Measurements from ENCODE around the gene WSB1.

WSB1 gene

DNA sequence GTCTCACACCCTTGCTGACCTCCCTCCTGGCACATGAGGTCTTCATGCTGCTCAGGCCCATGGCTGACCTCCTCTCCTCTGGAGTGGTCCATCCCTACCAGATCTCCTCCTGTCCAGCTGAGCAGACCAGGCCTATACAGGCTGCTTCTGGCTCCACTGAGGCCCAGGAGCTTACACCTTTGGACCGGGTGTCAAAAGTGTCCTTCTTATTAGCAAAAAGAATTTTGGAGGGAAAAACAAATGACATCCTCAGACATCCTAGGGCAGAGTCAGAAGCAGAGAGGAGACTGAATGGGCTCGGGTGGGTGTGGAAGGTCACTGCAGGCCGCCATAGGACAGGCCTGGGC is 38.1 kb downstream of the WSB1 start:
- Histone ChIP-seq H3K27ac (no peak overlapping the region), H3K36me3 (replicated peaks) (no peaks in the 10 kb centered on the region), H3K27me3 (replicated peaks) (no peaks in the 10 kb centered on the region), H3K4me3 (ENCODE audit: low read depth, low read length) (no peak overlapping the region)
- TF ChIP-seq, protein P1, sequence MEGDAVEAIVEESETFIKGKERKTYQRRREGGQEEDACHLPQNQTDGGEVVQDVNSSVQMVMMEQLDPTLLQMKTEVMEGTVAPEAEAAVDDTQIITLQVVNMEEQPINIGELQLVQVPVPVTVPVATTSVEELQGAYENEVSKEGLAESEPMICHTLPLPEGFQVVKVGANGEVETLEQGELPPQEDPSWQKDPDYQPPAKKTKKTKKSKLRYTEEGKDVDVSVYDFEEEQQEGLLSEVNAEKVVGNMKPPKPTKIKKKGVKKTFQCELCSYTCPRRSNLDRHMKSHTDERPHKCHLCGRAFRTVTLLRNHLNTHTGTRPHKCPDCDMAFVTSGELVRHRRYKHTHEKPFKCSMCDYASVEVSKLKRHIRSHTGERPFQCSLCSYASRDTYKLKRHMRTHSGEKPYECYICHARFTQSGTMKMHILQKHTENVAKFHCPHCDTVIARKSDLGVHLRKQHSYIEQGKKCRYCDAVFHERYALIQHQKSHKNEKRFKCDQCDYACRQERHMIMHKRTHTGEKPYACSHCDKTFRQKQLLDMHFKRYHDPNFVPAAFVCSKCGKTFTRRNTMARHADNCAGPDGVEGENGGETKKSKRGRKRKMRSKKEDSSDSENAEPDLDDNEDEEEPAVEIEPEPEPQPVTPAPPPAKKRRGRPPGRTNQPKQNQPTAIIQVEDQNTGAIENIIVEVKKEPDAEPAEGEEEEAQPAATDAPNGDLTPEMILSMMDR (IDR thresholded peaks at IDR 0.05; ENCODE audit: low read depth, low read length, missing control alignments), result no peak
- no peak for DNase-seq
- in situ Hi-C loops (cut with HindIII; ENCODE audit: low pct_ligation_motif_present, low sequenced_read_pairs), result loop anchor here (25.0 kb wide), 1 partner anchor 95 kb away; no protein-coding TSS in a partner anchor

DNA sequence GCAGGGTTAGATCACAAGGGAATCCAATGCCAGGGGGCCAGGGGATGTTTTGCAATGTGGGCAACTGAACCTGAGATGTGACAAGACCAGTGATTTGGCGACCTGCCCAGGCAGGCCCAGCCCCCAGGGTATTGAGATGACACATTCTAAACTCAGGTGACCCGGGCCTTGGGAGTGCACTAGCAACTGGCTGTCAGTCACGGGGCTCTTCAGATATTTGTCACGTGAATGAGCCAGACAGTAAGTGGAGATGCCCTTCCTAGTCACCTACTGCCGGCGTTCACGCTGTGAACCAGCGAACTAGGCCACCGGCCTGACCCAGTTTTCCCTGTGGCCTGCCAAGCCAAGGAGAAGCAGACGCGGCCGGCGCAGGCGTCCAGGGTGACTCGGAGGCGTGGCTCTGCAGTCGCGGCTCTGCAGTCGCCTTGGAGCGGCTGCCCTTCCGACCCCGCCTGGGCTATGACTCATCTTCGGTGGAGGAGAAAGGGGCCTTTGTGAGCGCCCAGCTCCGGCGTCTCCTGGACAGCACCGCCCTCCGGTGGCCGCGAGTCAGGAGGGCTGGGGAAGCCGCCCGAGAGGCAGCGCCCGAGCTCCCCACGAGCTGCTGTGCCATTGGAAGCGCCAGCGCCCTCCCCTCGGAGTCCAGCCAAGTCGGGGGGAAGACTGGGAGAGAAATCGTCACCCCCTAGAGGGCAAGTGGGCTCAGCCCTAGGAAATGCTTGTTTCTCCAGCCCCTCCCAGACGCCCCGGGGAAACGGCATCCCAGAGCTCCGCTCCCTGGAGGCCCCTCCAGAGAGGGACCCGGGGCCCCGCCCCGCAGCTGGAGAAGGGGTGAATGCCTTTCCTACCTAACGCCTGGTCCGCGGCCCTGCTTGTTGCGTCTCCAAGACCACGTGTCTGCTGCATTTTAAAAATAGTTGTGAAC is 38.8 kb downstream of the WSB1 start:
- in situ Hi-C loops (cut with HindIII; ENCODE audit: low pct_ligation_motif_present, low sequenced_read_pairs), result loop anchor here (25.0 kb wide), 1 partner anchor 95 kb away; no protein-coding TSS in a partner anchor
- Histone ChIP-seq H3K4me3 (ENCODE audit: low read depth, low read length) (peak overlapping the region; percentile 55), H3K27me3 (replicated peaks) (no peaks in the 10 kb centered on the region), H3K36me3 (replicated peaks) (no peaks in the 10 kb centered on the region), H3K27ac (peak overlapping the region; percentile 84)
- peak; percentile 96 for DNase-seq
- TF ChIP-seq, protein P1 (IDR thresholded peaks at IDR 0.05; ENCODE audit: low read depth, low read length, missing control alignments), result peak; percentile 87

DNA sequence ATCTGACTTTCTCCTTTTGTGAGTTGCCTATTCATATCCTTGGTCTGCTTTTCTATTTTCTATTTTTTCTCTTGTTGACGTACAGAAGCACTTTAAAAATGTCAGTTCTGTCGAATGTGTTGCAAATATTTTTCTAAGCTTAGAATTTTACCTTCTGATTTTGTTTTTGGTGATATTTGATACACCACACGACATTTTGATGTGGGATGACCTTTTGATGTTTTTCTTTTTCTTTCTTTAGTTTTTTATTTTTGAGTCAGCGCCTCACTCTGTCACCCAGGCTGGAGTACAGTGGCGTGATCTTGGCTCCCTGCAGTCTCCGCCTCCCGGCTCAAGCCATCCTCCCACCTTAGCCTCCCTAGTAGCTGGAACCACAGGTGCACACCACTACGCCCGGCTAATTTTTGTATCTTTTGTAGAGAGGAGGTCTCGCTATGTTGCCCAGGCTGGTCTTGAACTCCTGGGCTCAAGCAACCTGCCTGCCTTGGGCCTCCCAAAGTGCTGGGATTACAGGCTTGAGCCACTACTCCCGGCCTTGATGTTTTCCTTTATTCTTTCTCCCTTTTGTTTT is 39.6 kb downstream of the WSB1 start:
- Histone ChIP-seq H3K36me3 (replicated peaks) (no peaks in the 10 kb centered on the region), H3K27ac (peak overlapping the region; percentile 84), H3K4me3 (ENCODE audit: low read depth, low read length) (peak overlapping the region; percentile 55), H3K27me3 (replicated peaks) (no peaks in the 10 kb centered on the region)
- TF ChIP-seq, protein P1 (IDR thresholded peaks at IDR 0.05; ENCODE audit: low read depth, low read length, missing control alignments), result no peak
- no peak for DNase-seq
- in situ Hi-C loops (cut with HindIII; ENCODE audit: low pct_ligation_motif_present, low sequenced_read_pairs), result loop anchor here (25.0 kb wide), 1 partner anchor 96 kb away; no protein-coding TSS in a partner anchor

DNA sequence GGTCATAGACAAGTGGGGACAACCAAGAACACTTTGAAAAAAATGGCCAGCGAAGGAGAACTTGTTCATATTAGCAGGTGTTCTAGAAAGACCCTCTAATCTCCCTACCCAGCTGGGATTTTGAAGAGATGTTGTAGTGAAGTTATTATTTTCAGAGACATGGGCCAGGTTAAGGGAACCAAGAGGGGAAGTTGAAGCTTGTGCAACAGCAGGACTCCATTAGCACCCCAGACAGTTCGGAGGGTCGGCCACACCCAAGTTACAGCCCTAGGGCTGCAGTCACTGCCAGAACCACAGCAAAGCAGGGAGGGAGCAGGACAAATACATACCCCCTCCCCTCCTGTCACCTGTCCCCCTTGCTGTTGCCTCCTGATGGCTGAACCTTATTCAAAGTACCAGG is 42.3 kb downstream of the WSB1 start:
- Histone ChIP-seq H3K4me3 (ENCODE audit: low read depth, low read length) (no peak overlapping the region), H3K36me3 (replicated peaks) (no peaks in the 10 kb centered on the region), H3K27me3 (replicated peaks) (no peaks in the 10 kb centered on the region), H3K27ac (no peak overlapping the region)
- TF ChIP-seq, protein P1 (IDR thresholded peaks at IDR 0.05; ENCODE audit: low read depth, low read length, missing control alignments), result no peak
- no peak for DNase-seq
- in situ Hi-C loops (cut with HindIII; ENCODE audit: low pct_ligation_motif_present, low sequenced_read_pairs), result loop anchor here (25.0 kb wide), 1 partner anchor 99 kb away; no protein-coding TSS in a partner anchor

DNA sequence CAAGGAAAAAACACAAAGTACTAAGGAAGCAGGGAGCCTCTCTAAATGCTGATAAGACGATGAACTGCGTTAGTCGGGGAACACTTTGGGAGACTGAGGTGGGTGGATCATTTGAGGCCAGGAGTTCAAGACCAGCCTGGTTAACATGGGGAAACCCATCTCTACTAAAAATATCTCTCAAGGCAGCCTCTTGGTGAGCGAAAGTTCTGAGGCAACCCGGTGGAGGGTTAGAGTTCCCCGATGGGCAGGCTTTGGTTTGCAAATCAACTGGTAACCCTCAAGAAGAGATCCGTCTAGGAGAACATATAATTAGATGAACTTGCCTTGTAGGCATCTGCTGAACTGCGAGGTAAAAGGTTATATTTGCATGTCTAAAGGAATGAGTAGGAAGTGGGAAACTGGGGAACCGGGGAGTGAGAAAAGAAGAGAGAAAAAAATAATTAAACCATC is 44.6 kb downstream of the WSB1 start:
- in situ Hi-C loops (cut with HindIII; ENCODE audit: low pct_ligation_motif_present, low sequenced_read_pairs), result loop anchor here (25.0 kb wide), 1 partner anchor 101 kb away; no protein-coding TSS in a partner anchor
- TF ChIP-seq, protein P1 (IDR thresholded peaks at IDR 0.05; ENCODE audit: low read depth, low read length, missing control alignments), result no peak

More for the DNA sequence above, 44.6 kb downstream of the WSB1 start:
- Histone ChIP-seq H3K36me3 (replicated peaks) (no peaks in the 10 kb centered on the region), H3K27ac (no peak overlapping the region), H3K4me3 (ENCODE audit: low read depth, low read length) (no peak overlapping the region), H3K27me3 (replicated peaks) (no peaks in the 10 kb centered on the region)
- no peak for DNase-seq
